Smooth muscle cell (in vitro differentiated cells): ENCODE data around the gene POLR2E. TPM values are rescaled to one million over a fixed set of nuclear protein-coding genes. Genes with fewer than 3 reads are reported as not detected.

Experiments used
- DNase-seq: peaks from one replicate; lab custom pipeline; 2025; ENCODE audit not compliant: unreplicated experiment; lab: John Stamatoyannopoulos, UW
- H2AFZ ChIP-seq: fragments of 200-600 bp; sonication (generic); 2 replicates; pipeline ENCODE4 v1.6.0; 2016; ENCODE audit warnings: antibody characterized with exemption, low read depth, mild to moderate bottlenecking
- H3F3A ChIP-seq: fragments of 200-600 bp; sonication (generic); 2 replicates; pipeline ENCODE4 v1.6.0; 2017; ENCODE audit warnings: antibody characterized with exemption, low read depth
- H3K27ac ChIP-seq: fragments of 200-600 bp; sonication (generic); 2 replicates; pipeline ENCODE4 v1.5.1; 2016; ENCODE audit warnings: low read depth, mild to moderate bottlenecking
- H3K27me3 ChIP-seq: fragments of 200-600 bp; sonication (generic); 2 replicates; pipeline ENCODE4 v1.6.1; 2016; ENCODE audit warnings: low read depth, mild to moderate bottlenecking
- H3K36me3 ChIP-seq: fragments of 200-600 bp; sonication (generic); 2 replicates; pipeline ENCODE4 v1.5.1; 2016; ENCODE audit warnings: low read depth
- H3K4me1 ChIP-seq: fragments of 200-600 bp; sonication (generic); 2 replicates; pipeline ENCODE4 v1.5.1; 2016; ENCODE audit warnings: low read depth
- H3K4me2 ChIP-seq: fragments of 200-600 bp; sonication (generic); 2 replicates; pipeline ENCODE4 v1.6.0; 2016; ENCODE audit warnings: mild to moderate bottlenecking
- H3K4me3 ChIP-seq: fragments of 200-600 bp; sonication (generic); 2 replicates; pipeline ENCODE4 v1.5.1; 2016; ENCODE audit warnings: mild to moderate bottlenecking
- H3K79me2 ChIP-seq: fragments of 200-600 bp; sonication (generic); 2 replicates; pipeline ENCODE4 v1.6.0; 2016; ENCODE audit warnings: low read depth, mild to moderate bottlenecking
- H3K9ac ChIP-seq: fragments of 200-600 bp; sonication (generic); 2 replicates; pipeline ENCODE4 v1.6.0; 2016; ENCODE audit warnings: low read depth
- H3K9me3 ChIP-seq: fragments of 200-600 bp; sonication (generic); replicated peaks from 2 replicates; pipeline ENCODE4 v1.5.1; 2016; ENCODE audit warnings: low read depth
- H4K20me1 ChIP-seq: fragments of 200-600 bp; sonication (generic); 2 replicates; pipeline ENCODE4 v1.6.0; 2016; ENCODE audit warnings: low read depth
- WGBS: methylation state at CpG from one replicate; pipeline ENCODE4 v1.1.7; 2016; ENCODE audit warnings: low lambda C conversion rate; 5-methylcytosine and 5-hydroxymethylcytosine counted together
- polyA plus RNA-seq: library from polyadenylated mRNA; unstranded; fragments of >200 nt; fragmentation: Nextera tagmentation; extraction: Ambion mirVana; gene quantifications from 2 replicates; pipeline ENCODE4 v1.2.1, GENCODE V29; 2016
- total RNA-seq: library from RNA; depleted of rRNA; stranded (reverse); fragments of >200 nt; gene quantifications from 2 replicates; pipeline ENCODE4 v1.2.3, GENCODE V29; 2014
- TF ChIP-seq, protein P1 (sequence below): fragments of 200-600 bp; sonication (generic); IDR thresholded peaks from 2 replicates; pipeline ENCODE4 v1.5.1; 2017; ENCODE audit warnings: borderline replicate concordance, mild to moderate bottlenecking, antibody characterized with exemption; ENCODE audit not compliant: insufficient read depth, poor library complexity, severe bottlenecking

The POLR2E gene
- total and polyA plus RNA-seq, 2 experiments from 2014 or later: 114 to 235 TPM

DNA sequence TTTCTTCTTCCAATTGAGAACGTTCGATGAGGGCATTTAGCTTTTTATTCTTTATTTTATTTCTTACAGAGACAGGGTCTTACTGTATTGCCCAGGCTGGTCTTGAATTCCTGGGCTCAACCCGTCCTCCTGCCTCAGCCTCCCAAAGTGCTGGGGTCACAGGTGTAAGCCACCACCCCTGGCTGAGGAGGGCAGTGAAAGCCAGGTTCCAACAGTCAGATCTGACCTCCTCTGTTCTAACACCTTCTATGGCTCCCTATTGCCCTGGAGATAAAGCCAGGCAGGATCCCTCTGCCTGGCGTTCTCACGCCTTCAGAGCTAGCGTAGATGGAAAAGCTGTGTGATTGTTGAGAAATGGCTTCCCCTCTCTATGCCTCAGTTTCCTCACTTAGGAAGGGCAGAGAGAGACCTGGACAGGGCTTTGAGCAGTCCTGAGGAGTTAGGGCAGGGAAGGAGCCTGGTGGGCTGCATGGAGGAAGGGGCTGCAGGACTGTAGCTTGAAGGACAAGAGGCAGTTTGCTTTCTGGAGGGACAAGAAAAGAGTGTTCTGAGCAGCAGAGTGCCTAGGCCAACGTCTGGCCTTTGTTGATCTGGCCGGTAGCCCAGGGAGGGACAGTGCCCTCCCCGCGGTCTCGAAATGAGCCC lies 22.7 kb downstream of the POLR2E start:
- no peak overlapping the region for H3K27ac ChIP-seq
- H3K9me3 ChIP-seq: no peaks in the 10 kb centered on the region
- no peak overlapping the region for H3K4me2 ChIP-seq
- peaks cover 10% of the 10 kb centered on the region for H4K20me1 ChIP-seq
- no peak overlapping the region for H2AFZ ChIP-seq
- no peak overlapping the region for H3K4me3 ChIP-seq
- no peak overlapping the region for H3K9ac ChIP-seq
- H3K79me2 ChIP-seq: no peaks in the 10 kb centered on the region
- H3K36me3 ChIP-seq: no peaks in the 10 kb centered on the region
- no peaks in the 10 kb centered on the region for H3F3A ChIP-seq
- 93% methylated on average over 11 of the region's 11 CpGs for WGBS
- peaks cover 35% of the 10 kb centered on the region for H3K27me3 ChIP-seq
- TF ChIP-seq, protein P1, sequence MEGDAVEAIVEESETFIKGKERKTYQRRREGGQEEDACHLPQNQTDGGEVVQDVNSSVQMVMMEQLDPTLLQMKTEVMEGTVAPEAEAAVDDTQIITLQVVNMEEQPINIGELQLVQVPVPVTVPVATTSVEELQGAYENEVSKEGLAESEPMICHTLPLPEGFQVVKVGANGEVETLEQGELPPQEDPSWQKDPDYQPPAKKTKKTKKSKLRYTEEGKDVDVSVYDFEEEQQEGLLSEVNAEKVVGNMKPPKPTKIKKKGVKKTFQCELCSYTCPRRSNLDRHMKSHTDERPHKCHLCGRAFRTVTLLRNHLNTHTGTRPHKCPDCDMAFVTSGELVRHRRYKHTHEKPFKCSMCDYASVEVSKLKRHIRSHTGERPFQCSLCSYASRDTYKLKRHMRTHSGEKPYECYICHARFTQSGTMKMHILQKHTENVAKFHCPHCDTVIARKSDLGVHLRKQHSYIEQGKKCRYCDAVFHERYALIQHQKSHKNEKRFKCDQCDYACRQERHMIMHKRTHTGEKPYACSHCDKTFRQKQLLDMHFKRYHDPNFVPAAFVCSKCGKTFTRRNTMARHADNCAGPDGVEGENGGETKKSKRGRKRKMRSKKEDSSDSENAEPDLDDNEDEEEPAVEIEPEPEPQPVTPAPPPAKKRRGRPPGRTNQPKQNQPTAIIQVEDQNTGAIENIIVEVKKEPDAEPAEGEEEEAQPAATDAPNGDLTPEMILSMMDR: no peak
- H3K4me1 ChIP-seq: no peaks in the 10 kb centered on the region
- DNase-seq: no peak

DNA sequence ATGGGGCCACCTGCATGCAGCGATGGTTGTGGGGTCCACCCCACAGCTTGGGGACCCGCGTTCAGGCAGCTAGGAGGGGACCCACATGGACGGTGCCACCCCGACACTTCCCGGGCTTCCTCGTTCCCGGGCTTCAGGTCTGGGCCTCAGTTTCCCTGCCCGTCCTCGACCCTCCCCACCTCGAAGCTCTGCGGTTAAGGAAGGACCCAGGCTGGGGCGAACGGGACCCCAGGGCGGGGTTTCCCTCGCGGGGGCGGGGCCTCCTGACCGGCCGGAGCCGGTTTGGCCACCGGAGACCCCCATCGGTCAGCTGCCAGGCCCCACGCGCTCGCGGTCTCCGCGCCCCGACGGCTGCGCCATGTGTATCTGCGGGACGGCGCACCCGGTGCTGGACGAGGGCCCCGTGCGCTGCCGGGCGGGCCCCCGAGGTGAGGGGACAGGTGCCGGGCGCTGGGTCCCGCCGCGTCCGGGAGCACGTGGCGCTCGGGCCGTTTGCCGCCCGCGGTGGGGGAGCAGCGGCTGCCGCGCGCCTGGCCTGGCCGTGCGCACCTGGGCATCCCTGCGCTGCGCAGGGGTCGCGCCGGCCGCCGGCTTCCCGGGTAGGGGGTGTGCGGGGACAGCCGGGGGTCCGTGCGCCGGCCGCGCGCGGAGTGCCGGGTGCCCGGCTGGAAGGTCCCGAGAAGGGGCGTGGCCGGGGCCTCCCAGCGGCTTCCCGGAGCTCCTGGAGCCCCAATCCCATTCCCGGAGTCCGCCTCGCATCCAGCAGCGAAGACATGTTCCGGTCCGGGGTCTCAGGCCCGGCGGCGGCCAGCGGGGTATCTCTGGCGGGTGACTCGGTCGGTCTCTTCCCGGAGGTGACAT lies 24.0 kb downstream of the POLR2E start:
- Histone ChIP-seq H3K27me3 (peaks cover 39% of the 10 kb centered on the region), H3K27ac (no peak overlapping the region), H3K9me3 (no peaks in the 10 kb centered on the region), H3F3A (no peaks in the 10 kb centered on the region), H3K9ac (no peak overlapping the region), H3K4me2 (peak overlapping the region; percentile 61), H4K20me1 (peaks cover 10% of the 10 kb centered on the region), H3K4me3 (no peak overlapping the region), H2AFZ (no peak overlapping the region), H3K36me3 (no peaks in the 10 kb centered on the region), H3K79me2 (no peaks in the 10 kb centered on the region), H3K4me1 (peaks cover 5% of the 10 kb centered on the region)
- TF ChIP-seq, protein P1: no peak
- WGBS: 14% methylated on average over 60 of the region's 99 CpGs
- no peak for DNase-seq

DNA sequence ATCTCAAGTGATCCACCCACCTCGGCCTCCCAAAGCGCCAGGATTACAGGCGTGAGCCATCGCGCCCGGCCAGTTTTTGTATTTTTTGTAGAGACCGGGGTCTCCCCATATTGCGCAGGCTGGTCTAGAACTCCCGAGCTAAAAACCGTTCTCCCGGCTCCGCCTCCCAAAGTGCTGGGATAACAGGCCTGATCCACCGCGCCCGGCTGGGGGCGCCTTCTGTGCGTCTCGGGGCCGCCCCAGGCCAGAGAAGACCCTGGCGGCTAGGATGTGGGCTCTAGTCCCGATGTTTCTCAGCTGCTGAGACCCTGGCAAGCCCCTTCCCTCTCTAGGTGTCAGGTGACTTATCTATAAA lies 24.6 kb downstream of the POLR2E start:
- H2AFZ ChIP-seq: no peak overlapping the region
- no peak for DNase-seq
- H3K4me1 ChIP-seq: peaks cover 6% of the 10 kb centered on the region
- H3K9ac ChIP-seq: no peak overlapping the region
- H3K79me2 ChIP-seq: no peaks in the 10 kb centered on the region
- no peak overlapping the region for H3K27ac ChIP-seq
- H3F3A ChIP-seq: peaks cover under 1% of the 10 kb centered on the region
- H3K4me2 ChIP-seq: peak overlapping the region; percentile 61
- H3K4me3 ChIP-seq: no peak overlapping the region
- peaks cover 10% of the 10 kb centered on the region for H4K20me1 ChIP-seq
- no peaks in the 10 kb centered on the region for H3K9me3 ChIP-seq
- H3K36me3 ChIP-seq: no peaks in the 10 kb centered on the region
- TF ChIP-seq, protein P1: no peak
- peaks cover 39% of the 10 kb centered on the region for H3K27me3 ChIP-seq
- 27% methylated on average over 20 of the region's 21 CpGs for WGBS
